Measurements from ENCODE around the gene GPR107.

Gene GPR107

GRCh38 chr9:130110166-130110565 is 56.5 kb downstream of the GPR107 start:
- DNase-seq (ENCODE audit: low read depth), result no peak

GRCh38 chr9:130110596-130111021 is 56.9 kb downstream of the GPR107 start:
- DNase-seq (ENCODE audit: low read depth), result no peak

GRCh38 chr9:130111786-130112537 is 58.3 kb downstream of the GPR107 start:
- no peak for DNase-seq (ENCODE audit: low read depth)

- no peak for DNase-seq (ENCODE audit: low read depth)
Measured at GRCh38 chr9:130112538-130113151, 58.9 kb downstream of the GPR107 start.

- DNase-seq (ENCODE audit: low read depth), result no peak
Measured at GRCh38 chr9:130114741-130115140, 61.0 kb downstream of the GPR107 start.

- DNase-seq (ENCODE audit: low read depth), result no peak
Measured at GRCh38 chr9:130116346-130116745, 62.6 kb downstream of the GPR107 start.

GRCh38 chr9:130117376-130117775 is 63.7 kb downstream of the GPR107 start:
- DNase-seq (ENCODE audit: low read depth), result no peak

GRCh38 chr9:130117816-130118632 is 64.3 kb downstream of the GPR107 start:
- DNase-seq (ENCODE audit: low read depth), result no peak

- no peak for DNase-seq (ENCODE audit: low read depth)
Measured at GRCh38 chr9:130118841-130119518, 65.3 kb downstream of the GPR107 start.

- no peak for DNase-seq (ENCODE audit: low read depth)
Measured at GRCh38 chr9:130119519-130120298, 66.0 kb downstream of the GPR107 start.

- DNase-seq (ENCODE audit: low read depth), result no peak
Measured at GRCh38 chr9:130120299-130120587, 66.5 kb downstream of the GPR107 start.

GRCh38 chr9:130120832-130121231 is 67.1 kb downstream of the GPR107 start:
- DNase-seq (ENCODE audit: low read depth), result no peak

GRCh38 chr9:130122456-130122855 is 68.8 kb downstream of the GPR107 start:
- no peak for DNase-seq (ENCODE audit: low read depth)

- DNase-seq (ENCODE audit: low read depth), result no peak
Measured at GRCh38 chr9:130124085-130124860, 70.6 kb downstream of the GPR107 start.

GRCh38 chr9:130126721-130127433 is 73.2 kb downstream of the GPR107 start:
- no peak for DNase-seq (ENCODE audit: low read depth)

- peak; percentile 51 for DNase-seq (ENCODE audit: low read depth)
Measured at GRCh38 chr9:130128251-130128650, 74.5 kb downstream of the GPR107 start.

- DNase-seq (ENCODE audit: low read depth), result peak; percentile 27
Measured at GRCh38 chr9:130128733-130129431, 75.2 kb downstream of the GPR107 start.

- DNase-seq (ENCODE audit: low read depth), result no peak
Measured at GRCh38 chr9:130129432-130130061, 75.8 kb downstream of the GPR107 start.

GRCh38 chr9:130132746-130133145 is 79.0 kb downstream of the GPR107 start:
- DNase-seq (ENCODE audit: low read depth), result no peak

Data from stimulated activated CD8-positive, alpha-beta memory T cell treated with anti-CD3 and anti-CD28 coated beads, Interleukin-15, amount 100 ng/mL, for 1 hour (primary cell).